ENCODE measurements around the gene CCDC86. TPM values are rescaled to one million over a fixed set of nuclear protein-coding genes. Genes with fewer than 3 reads are reported as not detected.
A peak's percentile ranks its signal among the peaks of the same experiment; 100 is the strongest.

The CCDC86 gene
- total and polyA plus RNA-seq, 9 of the 15 experiments (the other 6 are each of a cell fraction or from before 2014, with no cell fraction given) = 4.6 to 102 (median 25.2) TPM

DNA sequence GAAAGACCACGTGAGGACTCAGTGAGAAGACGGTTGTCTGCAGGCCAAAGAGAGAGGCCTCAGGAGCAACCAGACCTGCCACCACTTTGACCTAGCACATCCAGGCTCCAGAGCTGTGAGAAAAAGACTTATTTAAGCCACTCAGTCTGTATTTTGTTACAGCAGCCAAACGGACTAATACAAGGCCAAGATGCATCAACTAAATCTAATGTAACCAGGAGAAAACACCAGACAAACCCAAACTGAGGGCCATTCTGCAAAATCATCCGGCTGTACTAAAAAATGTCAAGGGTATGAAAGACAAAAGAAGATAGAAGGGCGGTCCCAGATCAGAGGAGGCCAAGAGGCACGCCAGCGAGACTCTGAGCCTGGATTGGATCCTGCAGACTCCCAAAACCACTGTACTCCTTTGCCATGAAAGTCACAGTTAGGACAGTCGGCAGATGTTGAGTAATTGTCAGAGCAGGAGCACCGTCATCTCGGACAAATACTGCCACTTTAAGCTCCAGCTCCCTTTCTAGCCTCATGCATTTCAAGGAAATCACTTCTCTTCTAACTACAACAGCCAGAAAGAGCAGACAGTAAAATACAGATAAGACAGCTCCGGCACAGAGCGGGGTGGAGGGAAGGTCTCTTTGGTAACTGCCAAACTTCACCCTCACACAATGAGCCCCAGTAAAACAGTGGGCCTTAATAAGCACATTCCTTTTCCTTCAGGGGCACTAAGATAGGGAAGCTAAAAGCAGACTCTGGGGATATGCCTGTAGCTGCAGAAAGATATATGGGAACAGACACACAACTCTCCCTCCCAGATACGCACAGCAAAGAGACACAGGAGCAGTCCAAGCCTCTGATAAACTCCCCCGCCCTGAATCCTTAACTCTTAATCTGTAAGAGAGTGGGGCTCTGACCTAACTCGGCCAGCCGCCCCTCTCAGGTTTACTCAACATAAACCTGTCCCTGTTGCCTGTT is 21.9 kb downstream of the CCDC86 start (continued):
- no peak for TF ChIP-seq ZNF280B (CRISPR knock-in tag; IDR thresholded peaks at IDR 0.05)
- no peak for TF ChIP-seq ZFP30 (CRISPR knock-in tag; IDR thresholded peaks at IDR 0.05; ENCODE audit: borderline replicate concordance)
- TF ChIP-seq, protein P1, sequence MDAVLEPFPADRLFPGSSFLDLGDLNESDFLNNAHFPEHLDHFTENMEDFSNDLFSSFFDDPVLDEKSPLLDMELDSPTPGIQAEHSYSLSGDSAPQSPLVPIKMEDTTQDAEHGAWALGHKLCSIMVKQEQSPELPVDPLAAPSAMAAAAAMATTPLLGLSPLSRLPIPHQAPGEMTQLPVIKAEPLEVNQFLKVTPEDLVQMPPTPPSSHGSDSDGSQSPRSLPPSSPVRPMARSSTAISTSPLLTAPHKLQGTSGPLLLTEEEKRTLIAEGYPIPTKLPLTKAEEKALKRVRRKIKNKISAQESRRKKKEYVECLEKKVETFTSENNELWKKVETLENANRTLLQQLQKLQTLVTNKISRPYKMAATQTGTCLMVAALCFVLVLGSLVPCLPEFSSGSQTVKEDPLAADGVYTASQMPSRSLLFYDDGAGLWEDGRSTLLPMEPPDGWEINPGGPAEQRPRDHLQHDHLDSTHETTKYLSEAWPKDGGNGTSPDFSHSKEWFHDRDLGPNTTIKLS (IDR thresholded peaks at IDR 0.05; ENCODE audit: borderline replicate concordance, low read depth) = no peak
- TF ChIP-seq EGR1 (conservative IDR thresholded peaks at IDR 0.05) = peak; percentile 41
- TF ChIP-seq, protein P2, sequence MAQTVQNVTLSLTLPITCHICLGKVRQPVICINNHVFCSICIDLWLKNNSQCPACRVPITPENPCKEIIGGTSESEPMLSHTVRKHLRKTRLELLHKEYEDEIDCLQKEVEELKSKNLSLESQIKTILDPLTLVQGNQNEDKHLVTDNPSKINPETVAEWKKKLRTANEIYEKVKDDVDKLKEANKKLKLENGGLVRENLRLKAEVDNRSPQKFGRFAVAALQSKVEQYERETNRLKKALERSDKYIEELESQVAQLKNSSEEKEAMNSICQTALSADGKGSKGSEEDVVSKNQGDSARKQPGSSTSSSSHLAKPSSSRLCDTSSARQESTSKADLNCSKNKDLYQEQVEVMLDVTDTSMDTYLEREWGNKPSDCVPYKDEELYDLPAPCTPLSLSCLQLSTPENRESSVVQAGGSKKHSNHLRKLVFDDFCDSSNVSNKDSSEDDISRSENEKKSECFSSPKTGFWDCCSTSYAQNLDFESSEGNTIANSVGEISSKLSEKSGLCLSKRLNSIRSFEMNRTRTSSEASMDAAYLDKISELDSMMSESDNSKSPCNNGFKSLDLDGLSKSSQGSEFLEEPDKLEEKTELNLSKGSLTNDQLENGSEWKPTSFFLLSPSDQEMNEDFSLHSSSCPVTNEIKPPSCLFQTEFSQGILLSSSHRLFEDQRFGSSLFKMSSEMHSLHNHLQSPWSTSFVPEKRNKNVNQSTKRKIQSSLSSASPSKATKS (CRISPR knock-in tag; IDR thresholded peaks at IDR 0.05) = no peak
- TF ChIP-seq HDAC8 (tag; IDR thresholded peaks at IDR 0.05) = no peak
- TF ChIP-seq, protein P3, sequence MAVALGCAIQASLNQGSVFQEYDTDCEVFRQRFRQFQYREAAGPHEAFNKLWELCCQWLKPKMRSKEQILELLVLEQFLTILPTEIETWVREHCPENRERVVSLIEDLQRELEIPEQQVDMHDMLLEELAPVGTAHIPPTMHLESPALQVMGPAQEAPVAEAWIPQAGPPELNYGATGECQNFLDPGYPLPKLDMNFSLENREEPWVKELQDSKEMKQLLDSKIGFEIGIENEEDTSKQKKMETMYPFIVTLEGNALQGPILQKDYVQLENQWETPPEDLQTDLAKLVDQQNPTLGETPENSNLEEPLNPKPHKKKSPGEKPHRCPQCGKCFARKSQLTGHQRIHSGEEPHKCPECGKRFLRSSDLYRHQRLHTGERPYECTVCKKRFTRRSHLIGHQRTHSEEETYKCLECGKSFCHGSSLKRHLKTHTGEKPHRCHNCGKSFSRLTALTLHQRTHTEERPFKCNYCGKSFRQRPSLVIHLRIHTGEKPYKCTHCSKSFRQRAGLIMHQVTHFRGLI (CRISPR knock-in tag; IDR thresholded peaks at IDR 0.05) = no peak
- no peak for TF ChIP-seq ZNF592 (IDR thresholded peaks at IDR 0.05)
- no peak for TF ChIP-seq ZNF347 (CRISPR knock-in tag; IDR thresholded peaks at IDR 0.05; ENCODE audit: low read depth)
- no peak for TF ChIP-seq RBM22 (IDR thresholded peaks at IDR 0.05; ENCODE audit: low read depth, low read length, poor library complexity, severe bottlenecking)
- 0 out of 2 replicates have a peak, but pooled peaks have one; percentile 23 for TF ChIP-seq TOE1 (IDR thresholded peaks at IDR 0.05; ENCODE audit: borderline replicate concordance)
- TF ChIP-seq TOE1 (CRISPR knock-in tag; IDR thresholded peaks at IDR 0.05; ENCODE audit: borderline replicate concordance, low read depth) = no peak
- no peak for TF ChIP-seq ZNF212 (CRISPR knock-in tag; IDR thresholded peaks at IDR 0.05)
- TF ChIP-seq ZBTB17 (CRISPR knock-in tag; IDR thresholded peaks at IDR 0.05) = no peak
- no peak for TF ChIP-seq RUNX1 (IDR thresholded peaks at IDR 0.05; ENCODE audit: low read depth)
